Stomach (tissue), 9 donors: Measurements from ENCODE around the gene LARP1B. TPM values are rescaled to one million over a fixed set of nuclear protein-coding genes. Genes with fewer than 3 reads are reported as not detected.
"Not testable (repeated sequence)": the region's sequence is repeated elsewhere in the genome, so short reads cannot be mapped to it uniquely, and the experiment has no call there.

ENCODE experiments used
- DNase-seq, 2 donors: peaks; one replicate each; pipeline versions ENCODE4 v3.0.0 to v3.0.0-alpha.2; 2013 to 2019
- H3K27ac ChIP-seq, 5 donors: fragments of 200-600 bp in 4 of 5; sonication (generic) in 4 of 5; one replicate each; pipeline ENCODE4 v1.5.1; 2013 to 2019; ENCODE audit warnings: mild to moderate bottlenecking in 1 of 5, moderate library complexity in 1 of 5
- H3K27me3 ChIP-seq, 3 donors: fragments of 200-600 bp; sonication (generic); one replicate each; pipeline ENCODE4 v1.5.1; 2017 to 2019; ENCODE audit warnings: mixed run types in 1 of 3
- H3K36me3 ChIP-seq, 4 donors: fragments of 200-600 bp; sonication (generic); 1 replicate in 3 of 4; 2 replicates in 1 of 4; pipeline ENCODE4 v1.5.1; 2016 to 2019
- H3K4me1 ChIP-seq, 4 donors: fragments of 200-600 bp; sonication (generic); one replicate each; pipeline ENCODE4 v1.5.1; 2016 to 2019
- H3K4me3 ChIP-seq, 4 donors: fragments of 200-600 bp; sonication (generic) in 3 of 4; one replicate each; pipeline ENCODE4 v1.5.1; 2016 to 2019; ENCODE audit warnings: mild to moderate bottlenecking in 1 of 4
- H3K9me3 ChIP-seq, 4 donors: fragments of 200-600 bp; sonication (generic); one replicate each; pipeline ENCODE4 v1.5.1; 2016 to 2019
- EP300 ChIP-seq: sonication (generic); formaldehyde crosslinking; IDR thresholded peaks from one replicate; pipeline ENCODE4 v1.6.1; 2017; ENCODE audit warnings: antibody characterized with exemption
- POLR2A ChIP-seq, 4 donors: fragments of 450-650 bp; IDR thresholded peaks; one replicate each; pipeline ENCODE4 v1.6.1; 2016; ENCODE audit warnings: antibody characterized with exemption in 4 of 4, control low read depth in 2 of 4, mild to moderate bottlenecking in 1 of 4, moderate library complexity in 1 of 4
- POLR2AphosphoS5 ChIP-seq, 3 donors: sonication (generic); formaldehyde crosslinking; IDR thresholded peaks; one replicate each; pipeline ENCODE4 v1.6.1; 2016; ENCODE audit warnings: antibody characterized with exemption in 3 of 3
- WGBS, 5 donors: extraction: QIAGEN DNeasy Blood & Tissue Kit in 3 of 5; methylation state at CpG; one replicate each; pipeline versions ENCODE4 v1.1.5 to v1.1.7; 2013 to 2018; 5-methylcytosine and 5-hydroxymethylcytosine counted together
- intact Hi-C: fragments of 100-400 bp; cut with DNase I; formaldehyde crosslinking; loops from one replicate; pipeline ENCODE4 v1.15.1; 2023; ENCODE audit warnings: low total_unique reads
- polyA plus RNA-seq, 3 donors: library from polyadenylated mRNA; stranded (reverse); fragments of 200-250 nt; gene quantifications; one replicate each; pipeline ENCODE4 v1.2.3, GENCODE V29; 2013
- total RNA-seq, 5 donors: library from RNA; depleted of rRNA; stranded (reverse); fragments of >200 nt; gene quantifications; one replicate each; pipeline versions ENCODE4 v1.1.0 to v1.2.3, GENCODE V29; 2014 to 2016
- TF ChIP-seq, protein P1 (sequence below), 7 experiments: fragments of 450-650 bp in 4 of 7; fragments of 200-600 bp in 3 of 7; sonication (generic) in 3 of 7; IDR thresholded peaks; one replicate each; pipeline ENCODE4 v1.5.1; 2016 to 2019; ENCODE audit warnings: antibody characterized with exemption in 7 of 7, control low read depth in 2 of 7, mild to moderate bottlenecking in 1 of 7
- donor health status: healthy with polysubstance abuse.
- donor health status: Bipolar disorder and iron deficiency.
- donor health status: healthy.

Gene LARP1B
- total and polyA plus RNA-seq, 8 donors = 2.3 to 113 (median 23.3) TPM

GRCh38 chr4:128060121-128060698 is 902 bp upstream of the LARP1B start:
- intact Hi-C loops = loop anchor here (10.0 kb wide), 1 partner anchor 95 kb away; the partner anchor contains the start of genes ABHD18 and MFSD8
- TF ChIP-seq POLR2A (IDR thresholded peaks at IDR 0.05) (no peak), EP300 (no peak), POLR2AphosphoS5 (IDR thresholded peaks at IDR 0.05) (no peak)
- TF ChIP-seq, protein P1, sequence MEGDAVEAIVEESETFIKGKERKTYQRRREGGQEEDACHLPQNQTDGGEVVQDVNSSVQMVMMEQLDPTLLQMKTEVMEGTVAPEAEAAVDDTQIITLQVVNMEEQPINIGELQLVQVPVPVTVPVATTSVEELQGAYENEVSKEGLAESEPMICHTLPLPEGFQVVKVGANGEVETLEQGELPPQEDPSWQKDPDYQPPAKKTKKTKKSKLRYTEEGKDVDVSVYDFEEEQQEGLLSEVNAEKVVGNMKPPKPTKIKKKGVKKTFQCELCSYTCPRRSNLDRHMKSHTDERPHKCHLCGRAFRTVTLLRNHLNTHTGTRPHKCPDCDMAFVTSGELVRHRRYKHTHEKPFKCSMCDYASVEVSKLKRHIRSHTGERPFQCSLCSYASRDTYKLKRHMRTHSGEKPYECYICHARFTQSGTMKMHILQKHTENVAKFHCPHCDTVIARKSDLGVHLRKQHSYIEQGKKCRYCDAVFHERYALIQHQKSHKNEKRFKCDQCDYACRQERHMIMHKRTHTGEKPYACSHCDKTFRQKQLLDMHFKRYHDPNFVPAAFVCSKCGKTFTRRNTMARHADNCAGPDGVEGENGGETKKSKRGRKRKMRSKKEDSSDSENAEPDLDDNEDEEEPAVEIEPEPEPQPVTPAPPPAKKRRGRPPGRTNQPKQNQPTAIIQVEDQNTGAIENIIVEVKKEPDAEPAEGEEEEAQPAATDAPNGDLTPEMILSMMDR (IDR thresholded peaks at IDR 0.05) = no peak
- WGBS, 5 donors = 11 to 18% (median 13%) methylated on average over 21 of the region's 21 CpGs

DNA sequence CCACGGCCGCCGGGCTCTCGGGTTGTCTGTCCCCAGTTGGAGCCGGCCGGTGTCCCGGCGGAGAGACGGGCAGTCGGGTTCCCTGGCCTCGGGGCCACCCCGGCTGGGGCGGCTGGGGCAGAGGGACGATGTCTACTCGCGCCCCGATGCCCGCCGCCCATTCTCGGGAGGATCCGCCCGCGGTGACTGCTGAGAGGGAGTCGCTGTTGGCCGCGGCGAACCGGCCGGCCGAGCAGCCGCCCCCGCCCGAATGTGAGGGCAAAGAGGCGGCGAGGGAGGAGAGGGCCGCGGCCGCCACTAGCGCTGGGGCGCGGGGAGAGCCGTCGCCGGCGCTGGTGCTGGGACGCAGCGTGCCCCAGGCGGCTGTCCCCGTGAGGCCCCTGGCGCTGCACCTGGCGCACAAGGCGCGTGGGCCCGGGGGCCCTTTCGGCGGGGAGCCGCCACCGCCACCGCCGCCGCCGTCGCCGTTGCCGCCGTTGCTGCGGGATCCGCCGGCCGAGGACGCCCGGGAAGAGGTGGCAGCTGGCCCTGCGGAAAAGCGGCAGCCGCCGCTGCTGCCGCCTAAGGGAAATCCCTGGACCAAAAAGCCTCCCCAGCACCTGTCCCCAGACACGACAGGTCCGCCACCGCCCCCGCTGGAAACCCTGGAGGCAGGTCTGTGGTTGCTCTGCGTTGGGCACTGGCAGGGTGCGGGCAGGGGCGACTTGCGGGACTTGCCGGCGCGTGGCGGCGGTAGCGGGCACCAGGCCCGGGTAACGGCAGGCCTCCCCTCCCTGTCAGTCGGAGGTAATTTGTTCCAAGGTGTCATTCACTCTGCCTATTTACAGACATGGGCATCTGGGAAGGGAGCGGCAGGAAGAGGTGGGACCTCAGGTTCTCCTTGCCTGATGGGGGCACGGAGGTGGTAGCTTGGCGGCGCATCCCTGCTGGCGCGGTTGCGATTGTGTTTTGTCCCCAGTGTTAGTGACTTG is 739 bp downstream of the LARP1B start:
- WGBS, 5 donors = 0 to 1% (median 0%) methylated on average over 20 to 100 of the region's 101 CpGs
- intact Hi-C loops = loop anchor here (10.0 kb wide), 1 partner anchor 97 kb away; the partner anchor contains the start of genes ABHD18 and MFSD8

More at GRCh38 chr4:128060121-128060698, 902 bp upstream of the LARP1B start:
- peak overlapping the region; percentile 80 to 88 (median 84) for H3K4me3 ChIP-seq
- H3K27me3 ChIP-seq = no peaks in the 10 kb centered on the region
- H3K9me3 ChIP-seq = no peaks in the 10 kb centered on the region
- no peaks in the 10 kb centered on the region for H3K36me3 ChIP-seq
- H3K4me1 ChIP-seq = peaks cover 6 to 33% (median 22%) of the 10 kb centered on the region in 4 donors
- DNase-seq = peak in 1 of 2 donors; percentile 48
- H3K27ac ChIP-seq = peak overlapping the region; percentile 91 to 98 (median 96)

DNA sequence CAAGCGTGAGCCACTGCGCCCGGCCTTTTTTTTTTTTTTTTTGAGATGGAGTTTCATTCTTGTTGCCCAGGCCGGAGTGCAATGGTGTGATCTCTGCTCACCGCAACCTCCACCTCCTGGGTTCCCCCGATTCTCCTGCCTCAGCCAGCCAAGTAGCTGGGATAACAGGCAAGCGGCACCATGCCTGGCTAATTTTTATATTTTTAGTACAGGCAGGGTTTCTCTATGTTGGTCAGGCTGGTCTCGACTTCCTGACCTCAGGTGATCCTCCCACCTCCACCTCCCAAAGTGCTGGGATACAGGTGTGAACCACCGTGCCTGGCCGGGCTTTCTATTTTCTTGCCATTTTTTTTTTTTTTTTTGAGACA is 5.3 kb downstream of the LARP1B start:
- H3K27ac ChIP-seq, H3K27me3 ChIP-seq, H3K4me3 ChIP-seq, H3K36me3 ChIP-seq, H3K9me3 ChIP-seq, DNase-seq: not testable (repeated sequence)
- peaks cover 6 to 27% (median 18%) of the 10 kb centered on the region in 4 donors for H3K4me1 ChIP-seq
- 92 to 98% (median 96%) methylated on average over 9 to 10 of the region's 10 CpGs for WGBS, 5 donors
- intact Hi-C loops = loop anchor here (10.0 kb wide), 1 partner anchor 102 kb away; the partner anchor contains the start of genes ABHD18 and MFSD8

More for the DNA sequence above, 739 bp downstream of the LARP1B start:
- DNase-seq = peak; percentile 62 to 87
- H3K36me3 ChIP-seq = no peaks in the 10 kb centered on the region
- H3K4me3 ChIP-seq = peak overlapping the region; percentile 80 to 88 (median 84)
- H3K27me3 ChIP-seq = no peaks in the 10 kb centered on the region
- peaks cover 6 to 33% (median 22%) of the 10 kb centered on the region in 4 donors for H3K4me1 ChIP-seq
- no peaks in the 10 kb centered on the region for H3K9me3 ChIP-seq
- peak overlapping the region; percentile 91 to 98 (median 96) for H3K27ac ChIP-seq
- TF ChIP-seq EP300 (no peak), POLR2AphosphoS5 (IDR thresholded peaks at IDR 0.05) (peak in 2 of 3 donors; percentile 24 to 50)

- no peak for DNase-seq
- TF ChIP-seq EP300 (no peak), POLR2AphosphoS5 (IDR thresholded peaks at IDR 0.05) (no peak), POLR2A (IDR thresholded peaks at IDR 0.05) (no peak)
- TF ChIP-seq, protein P1 (IDR thresholded peaks at IDR 0.05) = no peak
- peaks cover 0 to 11% (median 5%) of the 10 kb centered on the region in 4 donors for H3K4me1 ChIP-seq
- H3K27me3 ChIP-seq = no peaks in the 10 kb centered on the region
- no peaks in the 10 kb centered on the region for H3K9me3 ChIP-seq
- intact Hi-C loops = loop anchor here (10.0 kb wide), 1 partner anchor 104 kb away; the partner anchor contains the start of genes ABHD18 and MFSD8
- H3K36me3 ChIP-seq = no peaks in the 10 kb centered on the region
- no peak overlapping the region for H3K4me3 ChIP-seq
- no peak overlapping the region for H3K27ac ChIP-seq
- 90 to 95% (median 90%) methylated on average over 3 of the region's 3 CpGs for WGBS, 5 donors
Measured at GRCh38 chr4:128068918-128069317, 7.8 kb downstream of the LARP1B start.

GRCh38 chr4:128076464-128076863 is 15.4 kb downstream of the LARP1B start:
- 83 to 95% (median 90%) methylated on average over 4 of the region's 4 CpGs for WGBS, 5 donors
- Histone ChIP-seq H3K27ac (no peak overlapping the region), H3K9me3 (no peaks in the 10 kb centered on the region), H3K36me3 (peaks cover 0 to 56% (median 30%) of the 10 kb centered on the region in 4 donors), H3K4me1 (no peaks in the 10 kb centered on the region), H3K27me3 (no peaks in the 10 kb centered on the region), H3K4me3 (no peak overlapping the region)
- no peak for TF ChIP-seq POLR2AphosphoS5 (IDR thresholded peaks at IDR 0.05)
- TF ChIP-seq POLR2A (IDR thresholded peaks at IDR 0.05) = no peak
- no peak for TF ChIP-seq EP300
- TF ChIP-seq, protein P1 (IDR thresholded peaks at IDR 0.05) = no peak
- no peak for DNase-seq
- intact Hi-C loops = no loop called here

- intact Hi-C loops, H3K27ac ChIP-seq, DNase-seq, H3K27me3 ChIP-seq, H3K9me3 ChIP-seq, H3K4me1 ChIP-seq, H3K4me3 ChIP-seq: not testable (repeated sequence)
- WGBS, 5 donors = 85 to 93% (median 87%) methylated on average over 6 of the region's 6 CpGs
- peaks cover 16 to 83% (median 80%) of the 10 kb centered on the region in 4 donors for H3K36me3 ChIP-seq
Measured at GRCh38 chr4:128095293-128095692, 34.2 kb downstream of the LARP1B start.
